Measurements from ENCODE around the gene PRKG1.
"Not testable (repeated sequence)": the region's sequence is repeated elsewhere in the genome, so short reads cannot be mapped to it uniquely, and the experiment has no call there.

Gene PRKG1

GRCh38 chr10:51397244-51397643 is 323.0 kb downstream of the PRKG1 start:
- DNase-seq, result no peak

- DNase-seq, result peak; percentile 6
These were observed 323.4 kb downstream of the PRKG1 start for GRCh38 chr10:51397695-51398094.

- DNase-seq, result no peak
These were observed 325.6 kb downstream of the PRKG1 start for GRCh38 chr10:51399840-51400239.

- no peak for DNase-seq
These were observed 326.3 kb downstream of the PRKG1 start for GRCh38 chr10:51400392-51401096.

- no peak for DNase-seq
These were observed 329.2 kb downstream of the PRKG1 start for GRCh38 chr10:51403521-51403920.

GRCh38 chr10:51405580-51406351 is 331.5 kb downstream of the PRKG1 start:
- no peak for DNase-seq

DNA sequence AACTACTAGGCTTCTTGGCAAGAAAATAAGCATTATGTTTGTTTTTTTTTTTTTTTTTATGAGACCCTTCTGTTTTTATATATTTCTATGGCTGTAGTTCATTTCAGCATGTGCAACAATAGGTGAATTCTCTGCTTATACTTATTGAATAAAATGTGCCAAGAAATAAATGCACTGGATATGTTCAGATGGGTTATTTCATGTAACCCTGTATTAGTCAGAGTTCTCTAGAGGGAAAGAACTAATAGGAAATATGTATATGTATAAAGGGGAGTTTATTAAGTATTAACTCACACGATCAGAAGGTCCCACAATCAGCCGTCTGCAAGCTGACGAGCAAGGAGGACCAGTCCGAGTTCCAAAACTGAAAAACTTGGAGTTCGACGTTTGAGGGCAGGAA is 332.3 kb downstream of the PRKG1 start:
- no peak for DNase-seq

DNA sequence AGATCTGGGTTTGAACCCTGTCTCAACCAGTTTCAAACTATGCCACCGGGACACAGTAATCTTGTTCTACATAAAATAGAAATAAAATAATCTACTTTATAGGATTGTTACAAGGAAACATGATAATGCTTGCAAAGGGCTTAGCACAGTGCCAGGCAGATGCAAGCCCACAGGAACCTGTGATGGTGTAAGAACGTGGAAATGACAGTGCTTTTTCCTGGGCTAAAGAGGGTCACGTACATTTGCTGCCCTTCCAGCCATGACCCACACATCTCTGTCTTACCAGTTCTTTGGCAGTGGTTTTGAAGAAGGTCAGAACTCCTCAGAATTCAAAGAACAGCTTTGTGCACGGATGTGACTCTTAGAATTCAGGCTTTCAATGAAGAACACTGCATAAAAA is 342.2 kb downstream of the PRKG1 start:
- no peak for DNase-seq

DNA sequence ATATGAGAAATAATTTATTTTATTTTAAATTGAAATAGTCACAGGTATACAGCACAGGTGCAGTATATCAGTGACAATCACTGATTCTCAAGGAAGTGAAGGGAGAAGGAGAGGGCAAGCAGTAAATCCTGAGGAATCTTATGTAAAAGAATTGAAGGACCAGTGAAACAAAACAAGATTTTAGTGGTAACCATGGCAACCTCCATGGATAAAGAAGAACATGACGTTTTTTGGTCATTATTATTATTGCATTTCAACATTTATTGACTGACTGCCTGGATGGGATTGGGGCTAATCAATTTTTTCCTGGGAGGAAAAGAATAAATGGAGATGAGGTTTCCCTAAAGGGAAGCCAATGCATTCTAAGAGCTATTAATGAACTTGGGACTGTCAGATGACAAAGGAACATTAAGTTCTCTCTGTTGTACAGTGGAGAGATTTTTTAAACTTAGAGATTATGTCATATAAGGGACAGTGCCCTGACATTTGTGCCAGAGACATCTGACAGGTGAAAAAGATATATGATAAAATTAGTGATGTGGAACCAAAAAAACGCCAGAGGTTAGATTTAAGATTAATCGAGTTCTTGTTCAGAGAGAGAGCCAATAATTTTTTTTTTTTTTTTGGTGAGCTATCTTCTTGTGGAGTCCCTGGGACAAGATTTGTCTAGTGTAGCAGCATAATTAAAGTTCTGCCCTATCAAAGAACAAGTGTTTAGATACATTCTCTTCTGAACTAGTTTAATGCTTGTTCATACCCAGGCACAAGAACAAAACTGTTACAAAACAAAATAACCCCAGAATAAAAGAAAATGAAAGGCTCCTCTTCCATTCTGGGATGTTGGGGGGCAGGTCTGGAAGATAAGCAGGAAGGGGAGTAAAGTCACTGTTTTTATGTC is 345.2 kb downstream of the PRKG1 start:
- DNase-seq, result no peak

DNA sequence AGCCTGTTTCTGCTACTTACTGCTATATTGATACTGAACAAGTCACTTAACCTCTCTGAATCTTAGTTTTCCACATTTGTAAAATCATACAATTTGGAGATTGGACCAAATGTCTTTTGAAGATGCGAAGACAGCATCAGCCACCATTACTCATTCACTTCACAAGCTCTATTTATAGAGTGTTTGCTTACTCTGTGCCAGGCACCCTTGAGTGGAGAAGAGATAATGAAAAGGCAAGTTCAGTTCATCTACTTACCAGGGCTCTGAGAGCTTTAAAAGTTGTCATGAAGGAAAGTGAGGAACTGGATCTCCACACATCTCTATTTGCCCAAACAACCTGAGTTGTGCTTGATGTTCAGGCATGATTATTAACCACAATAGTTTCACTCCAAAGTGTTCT is 347.6 kb downstream of the PRKG1 start:
- DNase-seq, result no peak

GRCh38 chr10:51422311-51423120 is 348.2 kb downstream of the PRKG1 start:
- no peak for DNase-seq

- no peak for DNase-seq
These were observed 348.8 kb downstream of the PRKG1 start for GRCh38 chr10:51423121-51423452.

DNA sequence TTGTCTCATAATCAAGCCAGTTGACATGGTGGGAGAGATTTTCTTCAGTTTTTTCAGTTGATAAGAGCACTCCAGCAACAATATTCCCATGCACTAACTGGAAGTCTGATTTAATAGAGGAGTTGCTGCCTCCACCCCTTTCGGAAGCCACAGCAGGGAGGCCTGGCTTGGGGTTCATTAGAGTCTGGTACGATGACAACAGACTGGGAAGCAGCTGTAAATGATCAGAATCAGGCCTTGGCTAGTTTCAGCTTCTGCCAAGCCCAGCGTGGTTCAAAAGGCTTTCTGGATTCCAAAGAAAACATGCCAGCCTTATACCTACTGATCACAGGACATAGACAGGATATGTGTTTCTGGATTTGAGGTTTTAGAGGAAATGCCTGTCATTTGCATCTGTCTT is 351.1 kb downstream of the PRKG1 start:
- no peak for DNase-seq

- no peak for DNase-seq
These were observed 353.5 kb downstream of the PRKG1 start for GRCh38 chr10:51427758-51428157.

DNA sequence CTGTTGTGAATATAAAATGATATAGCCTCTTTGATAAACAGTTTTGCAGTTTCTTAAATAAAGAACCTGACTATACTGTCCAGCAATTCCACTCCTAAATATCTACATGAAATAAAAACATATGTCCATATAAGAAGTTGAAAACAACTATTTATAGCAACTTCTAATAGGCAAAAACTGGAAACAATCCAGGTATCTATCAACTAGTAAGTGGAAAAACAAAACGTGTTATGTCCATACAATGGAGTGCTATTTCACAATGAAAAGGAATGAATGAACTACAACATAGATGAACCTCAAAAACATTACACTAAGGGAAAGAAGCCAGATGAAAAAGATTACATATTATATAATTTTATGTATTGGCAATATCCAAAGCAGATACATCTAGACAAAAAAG is 356.2 kb downstream of the PRKG1 start:
- no peak for DNase-seq

DNA sequence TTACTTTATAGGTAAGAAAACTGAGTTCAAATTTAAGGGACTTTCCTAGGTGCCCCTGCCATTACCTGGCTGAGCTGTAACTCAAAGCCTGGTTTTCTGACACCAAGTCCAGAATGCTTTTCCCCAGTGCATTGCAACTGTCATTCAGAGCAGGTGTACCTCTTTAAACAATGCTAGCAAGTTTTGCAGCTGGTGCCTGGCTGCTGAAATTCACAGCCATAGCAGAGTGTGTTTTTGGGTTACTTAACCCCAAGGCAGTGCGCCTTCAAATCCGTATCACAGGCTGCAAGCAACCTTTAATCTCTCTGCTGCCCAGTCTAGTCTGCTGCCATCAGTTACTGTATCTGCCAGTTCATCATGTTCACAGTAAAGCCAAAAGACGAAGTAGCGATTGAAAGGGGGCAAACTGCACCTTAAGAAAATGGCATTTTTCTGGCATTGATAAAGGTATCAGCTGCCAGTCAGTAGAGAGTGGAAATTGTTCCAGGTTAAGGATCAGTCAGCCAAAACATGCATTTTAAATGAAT is 359.7 kb downstream of the PRKG1 start:
- DNase-seq, result no peak

GRCh38 chr10:51436805-51437204 is 362.5 kb downstream of the PRKG1 start:
- DNase-seq, result no peak

- no peak for DNase-seq
These were observed 365.4 kb downstream of the PRKG1 start for GRCh38 chr10:51439645-51440044.

DNA sequence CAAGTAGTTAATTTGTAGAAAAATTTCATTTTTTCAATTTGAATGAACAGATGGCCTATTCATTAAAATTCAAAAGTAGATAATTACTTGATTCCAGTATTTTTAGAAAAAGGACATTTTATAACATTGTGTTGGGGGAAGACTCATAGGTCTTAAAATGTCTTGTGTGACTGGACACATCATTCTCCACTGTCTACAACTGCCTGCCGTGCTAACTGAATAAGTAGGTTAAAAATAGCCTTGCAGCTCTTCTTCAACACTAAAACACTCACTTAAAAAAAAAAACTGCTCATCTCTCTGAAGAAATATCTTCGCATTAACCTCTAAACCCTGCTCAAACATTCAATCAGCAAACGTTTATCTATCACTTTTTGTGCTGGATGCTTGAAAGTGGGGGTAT is 371.3 kb downstream of the PRKG1 start:
- no peak for DNase-seq

GRCh38 chr10:51447119-51447518 is 372.8 kb downstream of the PRKG1 start:
- no peak for DNase-seq

- DNase-seq, result not testable (repeated sequence)
These were observed 381.5 kb downstream of the PRKG1 start for GRCh38 chr10:51455762-51456161.

GRCh38 chr10:51459476-51459875 is 385.2 kb downstream of the PRKG1 start:
- no peak for DNase-seq
